Activated B cell treated with CpG ODN at 0.5 μM for 24 hours (primary cell): ENCODE data around the gene ADAMTS14. TPM values are rescaled to one million over a fixed set of nuclear protein-coding genes. Genes with fewer than 3 reads are reported as not detected.

Experiments
- ATAC-seq: fragments of 200-7000 bp; cut with Tn5 transposase; one replicate; pipeline ENCODE4 v1.10.0; 2021; ENCODE audit warnings: low read depth, mild to moderate bottlenecking, moderate library complexity
- CTCF ChIA-PET: fragments of 350-600 bp; sonication (Branson Sonifier 250); formaldehyde crosslinking; loops from one replicate; lab custom pipeline; 2021; ENCODE audit warnings: antibody characterized with exemption; lab: Charles Lee
- POLR2A ChIA-PET: fragments of 350-600 bp; sonication (Branson Sonifier 250); formaldehyde crosslinking; loops from one replicate; lab custom pipeline; 2021; ENCODE audit warnings: antibody characterized with exemption; lab: Charles Lee
- DNase-seq: peaks from one replicate; pipeline ENCODE4 v3.0.0; 2022
- H3K27ac Mint-ChIP-seq: one replicate; pipeline ENCODE4 v1.8.0; 2020; ENCODE audit warnings: mixed read lengths
- H3K27me3 Mint-ChIP-seq: one replicate; pipeline ENCODE4 v1.8.0; 2021; ENCODE audit warnings: mixed read lengths
- H3K36me3 Mint-ChIP-seq: one replicate; pipeline ENCODE4 v1.8.0; 2021; ENCODE audit warnings: low read depth, mixed read lengths
- H3K4me1 Mint-ChIP-seq: one replicate; pipeline ENCODE4 v1.8.0; 2021; ENCODE audit warnings: mixed read lengths
- H3K4me3 Mint-ChIP-seq: one replicate; pipeline ENCODE4 v1.8.0; 2020; ENCODE audit warnings: mild to moderate bottlenecking, mixed read lengths
- H3K9me3 Mint-ChIP-seq: one replicate; pipeline ENCODE4 v1.8.0; 2020; ENCODE audit warnings: mixed read lengths
- CTCF ChIP-seq: fragments of 200-600 bp; IDR thresholded peaks from one replicate; pipeline ENCODE4 v1.8.0; 2022; ENCODE audit warnings: antibody characterized with exemption, mild to moderate bottlenecking
- intact Hi-C: fragments of 100-400 bp; cut with micrococcal nuclease; formaldehyde crosslinking; loops from one replicate; pipeline ENCODE4 v1.15.1; 2024
- total RNA-seq: library from RNA; stranded (reverse); gene quantifications from 2 replicates; pipeline ENCODE4 v1.2.3, GENCODE V29; 2022

ADAMTS14 gene
- total RNA-seq, 1 donor from 2014 or later, result 0.04 TPM

- intact Hi-C loops, result no loop called here
- no peak overlapping the region for H3K27ac Mint-ChIP-seq
- H3K36me3 Mint-ChIP-seq, result no peaks in the 10 kb centered on the region
- H3K4me1 Mint-ChIP-seq, result no peaks in the 10 kb centered on the region
- ChIA-PET POLR2A (no interaction called here), CTCF (no interaction called here)
- peaks cover 23% of the 10 kb centered on the region for H3K27me3 Mint-ChIP-seq
- no peak for ATAC-seq
- H3K9me3 Mint-ChIP-seq, result no peaks in the 10 kb centered on the region
- TF ChIP-seq CTCF, result no peak
- no peak for DNase-seq
- H3K4me3 Mint-ChIP-seq, result no peak overlapping the region
Observed at GRCh38 chr10:70805619-70806215, 133.4 kb downstream of the ADAMTS14 start.

- H3K27ac Mint-ChIP-seq, result no peak overlapping the region
- CTCF ChIA-PET, result no interaction called here
Observed at GRCh38 chr10:70806841-70807240, 134.5 kb downstream of the ADAMTS14 start.

GRCh38 chr10:70807556-70807955, 135.2 kb downstream of the ADAMTS14 start:
- POLR2A ChIA-PET, result no interaction called here

More at GRCh38 chr10:70806841-70807240, 134.5 kb downstream of the ADAMTS14 start:
- Mint-ChIP-seq H3K4me3 (no peak overlapping the region), H3K9me3 (no peaks in the 10 kb centered on the region), H3K36me3 (no peaks in the 10 kb centered on the region), H3K4me1 (no peaks in the 10 kb centered on the region), H3K27me3 (peaks cover 22% of the 10 kb centered on the region)
- POLR2A ChIA-PET, result no interaction called here
- ATAC-seq (no peak), DNase-seq (no peak)
- intact Hi-C loops, result no loop called here
- no peak for TF ChIP-seq CTCF

GRCh38 chr10:70809011-70809611, 136.8 kb downstream of the ADAMTS14 start:
- no peaks in the 10 kb centered on the region for H3K36me3 Mint-ChIP-seq
- H3K9me3 Mint-ChIP-seq, result no peaks in the 10 kb centered on the region
- POLR2A ChIA-PET, result no interaction called here
- no peak for TF ChIP-seq CTCF
- no peak for ATAC-seq
- no peak overlapping the region for H3K27ac Mint-ChIP-seq
- H3K4me3 Mint-ChIP-seq, result no peak overlapping the region
- peaks cover 17% of the 10 kb centered on the region for H3K27me3 Mint-ChIP-seq
- H3K4me1 Mint-ChIP-seq, result no peaks in the 10 kb centered on the region
- DNase-seq, result no peak
- intact Hi-C loops, result no loop called here
- CTCF ChIA-PET, result no interaction called here

More at GRCh38 chr10:70807556-70807955, 135.2 kb downstream of the ADAMTS14 start:
- intact Hi-C loops, result no loop called here
- Mint-ChIP-seq H3K4me3 (no peak overlapping the region), H3K27me3 (peaks cover 21% of the 10 kb centered on the region), H3K27ac (no peak overlapping the region), H3K36me3 (no peaks in the 10 kb centered on the region), H3K4me1 (no peaks in the 10 kb centered on the region), H3K9me3 (no peaks in the 10 kb centered on the region)
- TF ChIP-seq CTCF, result no peak
- CTCF ChIA-PET, result no interaction called here
- no peak for DNase-seq
- no peak for ATAC-seq

- no peak for ATAC-seq
- Mint-ChIP-seq H3K4me3 (no peak overlapping the region), H3K27ac (no peak overlapping the region), H3K36me3 (no peaks in the 10 kb centered on the region), H3K27me3 (peaks cover 17% of the 10 kb centered on the region), H3K4me1 (peaks cover 3% of the 10 kb centered on the region), H3K9me3 (no peaks in the 10 kb centered on the region)
- POLR2A ChIA-PET, result no interaction called here
- CTCF ChIA-PET, result no interaction called here
- TF ChIP-seq CTCF, result no peak
- intact Hi-C loops, result no loop called here
- DNase-seq, result no peak
Observed at GRCh38 chr10:70809726-70810125, 137.4 kb downstream of the ADAMTS14 start.
